Mucosa of descending colon (tissue), 3 donors: Measurements from ENCODE around the gene PEG3. TPM values are rescaled to one million over a fixed set of nuclear protein-coding genes. Genes with fewer than 3 reads are reported as not detected.

Experiments
- ATAC-seq: fragments of 200-7000 bp; cut with Tn5 transposase; one replicate; pipeline ENCODE4 v1.9.1; 2020; ENCODE audit warnings: mild to moderate bottlenecking, moderate library complexity
- DNase-seq, 3 donors: peaks; one replicate each; pipeline ENCODE4 v3.0.0-alpha.2; 2020
- H3K36me3 ChIP-seq: fragments of 200-600 bp; one replicate; pipeline ENCODE4 v1.8.0; 2021; ENCODE audit warnings: low read depth, mild to moderate bottlenecking
- H3K4me1 ChIP-seq: fragments of 200-600 bp; one replicate; pipeline ENCODE4 v1.8.0; 2021; ENCODE audit warnings: low read depth, mild to moderate bottlenecking
- H3K4me3 ChIP-seq: fragments of 200-600 bp; one replicate; pipeline ENCODE4 v1.8.0; 2021; ENCODE audit warnings: mild to moderate bottlenecking
- H3K9me3 ChIP-seq: fragments of 200-600 bp; one replicate; pipeline ENCODE4 v1.8.0; 2021; ENCODE audit warnings: mild to moderate bottlenecking
- intact Hi-C, 2 donors: fragments of 100-400 bp; cut with DNase I in 1 of 2; cut with micrococcal nuclease in 1 of 2; formaldehyde crosslinking; loops; one replicate each; pipeline versions ENCODE4 v1.11.0 to v1.11.1; 2022; cut with DNase I, micrococcal nuclease
- total RNA-seq, 3 donors: library from RNA; stranded (reverse); fragmentation: NEBNext Ultra II Directional in 2 of 3; extraction: Animal tissue kit (Norgen Biotek cat#: 25700) in 2 of 3; gene quantifications; one replicate each; pipeline versions ENCODE4 v1.2.1 to v1.2.4, GENCODE V29; 2021 to 2023
- TF ChIP-seq, protein P1 (sequence below): fragments of 200-600 bp; IDR thresholded peaks from one replicate; pipeline ENCODE4 v1.8.0; 2022; ENCODE audit warnings: antibody characterized with exemption, mild to moderate bottlenecking
- donor health status: DM: no; HTN: no; CAD: no; lungs with moderate emphysema.
- donor health status: DM: no; HTN: no; CAD: no.
- donor health status: DM: no; HTN: yes; CAD: no.

The PEG3 gene
- total RNA-seq, 3 donors from 2014 or later = 2.3 to 27.2 (median 2.5) TPM

DNA sequence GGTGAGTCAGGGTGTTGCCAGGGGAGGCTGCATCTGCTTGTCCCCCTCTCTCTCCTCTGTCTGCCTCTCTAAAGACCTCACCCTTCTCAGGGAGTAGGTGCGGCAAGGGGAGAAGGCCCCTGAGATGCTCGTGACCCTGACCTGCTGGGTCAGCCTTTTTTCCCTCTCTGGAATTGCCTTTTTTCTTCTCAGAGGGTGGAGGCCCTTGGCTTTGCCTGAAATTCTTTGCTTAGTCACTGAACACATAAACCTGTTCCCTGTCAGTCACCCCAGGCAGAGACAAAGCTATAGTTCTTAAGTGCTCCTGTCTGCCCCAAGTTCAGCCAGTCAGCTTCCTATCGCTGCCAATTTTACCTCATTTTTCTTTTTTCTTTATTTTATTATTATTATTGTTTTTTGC is 35.2 kb upstream of the PEG3 start:
- no peak overlapping the region for H3K4me3 ChIP-seq
- DNase-seq (no peak), ATAC-seq (no peak)
- intact Hi-C loops = no loop called here
- no peaks in the 10 kb centered on the region for H3K36me3 ChIP-seq
- H3K9me3 ChIP-seq = peaks cover 76% of the 10 kb centered on the region
- TF ChIP-seq, protein P1, sequence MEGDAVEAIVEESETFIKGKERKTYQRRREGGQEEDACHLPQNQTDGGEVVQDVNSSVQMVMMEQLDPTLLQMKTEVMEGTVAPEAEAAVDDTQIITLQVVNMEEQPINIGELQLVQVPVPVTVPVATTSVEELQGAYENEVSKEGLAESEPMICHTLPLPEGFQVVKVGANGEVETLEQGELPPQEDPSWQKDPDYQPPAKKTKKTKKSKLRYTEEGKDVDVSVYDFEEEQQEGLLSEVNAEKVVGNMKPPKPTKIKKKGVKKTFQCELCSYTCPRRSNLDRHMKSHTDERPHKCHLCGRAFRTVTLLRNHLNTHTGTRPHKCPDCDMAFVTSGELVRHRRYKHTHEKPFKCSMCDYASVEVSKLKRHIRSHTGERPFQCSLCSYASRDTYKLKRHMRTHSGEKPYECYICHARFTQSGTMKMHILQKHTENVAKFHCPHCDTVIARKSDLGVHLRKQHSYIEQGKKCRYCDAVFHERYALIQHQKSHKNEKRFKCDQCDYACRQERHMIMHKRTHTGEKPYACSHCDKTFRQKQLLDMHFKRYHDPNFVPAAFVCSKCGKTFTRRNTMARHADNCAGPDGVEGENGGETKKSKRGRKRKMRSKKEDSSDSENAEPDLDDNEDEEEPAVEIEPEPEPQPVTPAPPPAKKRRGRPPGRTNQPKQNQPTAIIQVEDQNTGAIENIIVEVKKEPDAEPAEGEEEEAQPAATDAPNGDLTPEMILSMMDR = no peak
- no peaks in the 10 kb centered on the region for H3K4me1 ChIP-seq

DNA sequence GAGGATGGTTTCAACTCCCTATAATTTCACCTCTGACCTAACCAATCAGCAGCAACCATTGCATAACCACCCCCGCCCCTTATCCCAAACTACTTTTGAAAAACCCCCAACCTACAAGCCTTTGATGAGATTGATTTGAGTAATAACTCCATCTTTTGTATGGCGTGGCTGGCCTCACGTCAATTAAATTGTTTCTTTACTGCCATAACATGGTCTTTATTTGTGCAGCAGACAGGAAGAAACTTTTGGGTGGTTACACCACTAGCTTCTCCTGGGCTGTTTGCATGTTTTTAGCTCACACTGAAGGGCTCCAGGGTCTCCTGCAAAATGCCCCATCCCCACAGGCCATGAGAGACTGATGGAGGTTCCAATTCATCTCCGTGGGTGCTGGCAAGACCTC is 34.0 kb upstream of the PEG3 start:
- no peak for DNase-seq
- H3K4me1 ChIP-seq = no peaks in the 10 kb centered on the region
- no peak for ATAC-seq
- peaks cover 75% of the 10 kb centered on the region for H3K9me3 ChIP-seq
- H3K4me3 ChIP-seq = no peak overlapping the region
- TF ChIP-seq, protein P1 = no peak
- H3K36me3 ChIP-seq = no peaks in the 10 kb centered on the region
- intact Hi-C loops = no loop called here

DNA sequence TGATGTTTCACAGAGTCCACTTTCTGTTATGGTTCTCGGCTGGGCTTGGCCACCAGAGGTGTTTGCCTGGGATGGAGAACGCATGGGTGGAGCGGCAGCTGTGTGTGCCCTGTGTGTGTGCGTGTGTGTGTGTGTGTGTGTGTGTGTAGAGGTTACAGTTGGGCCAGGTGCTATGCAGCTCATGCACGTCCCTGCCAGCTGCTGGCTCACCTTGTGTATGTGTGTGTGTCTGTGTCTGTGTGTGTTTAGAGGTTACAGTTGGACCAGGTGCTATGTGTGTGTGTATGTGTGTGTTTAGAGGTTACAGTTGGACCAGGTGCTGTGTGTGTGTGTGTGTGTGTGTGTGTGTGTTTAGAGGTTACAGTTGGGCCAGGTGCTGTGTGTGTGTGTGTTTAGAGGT is 33.0 kb upstream of the PEG3 start:
- TF ChIP-seq, protein P1 = no peak
- Histone ChIP-seq H3K4me1 (no peaks in the 10 kb centered on the region), H3K4me3 (no peak overlapping the region), H3K9me3 (peaks cover 78% of the 10 kb centered on the region), H3K36me3 (no peaks in the 10 kb centered on the region)
- ATAC-seq = no peak
- DNase-seq = no peak
- intact Hi-C loops = no loop called here

DNA sequence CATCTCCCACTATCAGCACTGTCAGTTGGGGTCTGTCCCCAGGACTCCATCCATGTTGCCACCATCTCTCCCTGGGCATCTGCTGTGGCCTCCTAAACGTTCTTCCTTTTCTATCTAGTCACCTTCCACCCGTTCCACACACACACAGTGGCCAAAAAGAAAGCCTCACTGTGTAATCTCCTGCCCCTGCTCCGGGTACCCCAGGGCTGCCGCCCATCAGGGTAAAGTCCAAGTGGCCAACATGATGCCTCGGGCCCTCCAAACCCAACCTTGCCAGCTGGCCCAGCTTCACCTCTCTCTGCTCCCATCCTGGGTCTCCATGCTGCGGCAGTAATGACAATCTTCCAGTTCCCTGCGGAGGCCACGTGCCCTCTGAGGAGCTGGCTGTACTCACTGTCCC is 29.4 kb upstream of the PEG3 start:
- intact Hi-C loops = no loop called here
- TF ChIP-seq, protein P1 = no peak
- ATAC-seq (no peak), DNase-seq (no peak)
- Histone ChIP-seq H3K9me3 (peaks cover 59% of the 10 kb centered on the region), H3K4me1 (no peaks in the 10 kb centered on the region), H3K4me3 (no peak overlapping the region), H3K36me3 (no peaks in the 10 kb centered on the region)

DNA sequence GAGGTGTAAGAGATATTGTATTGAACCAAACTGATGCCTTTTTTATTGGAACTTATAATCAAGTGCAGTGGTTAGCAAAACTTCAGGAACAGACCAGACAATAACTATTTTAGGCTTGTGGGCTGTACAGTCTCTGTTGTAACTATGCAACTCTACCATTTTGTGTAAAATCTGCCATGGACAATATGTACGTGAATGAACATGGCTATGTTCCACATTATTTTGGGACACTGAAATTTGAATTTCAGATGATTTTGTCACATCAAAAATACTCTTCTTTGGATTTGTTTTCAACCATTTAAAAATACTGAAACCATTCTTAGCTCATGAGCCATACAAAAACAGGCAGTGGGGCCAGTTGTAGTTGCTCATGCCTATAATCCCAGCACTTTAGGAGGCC is 27.9 kb upstream of the PEG3 start:
- Histone ChIP-seq H3K9me3 (peaks cover 63% of the 10 kb centered on the region), H3K4me1 (no peaks in the 10 kb centered on the region), H3K36me3 (no peaks in the 10 kb centered on the region), H3K4me3 (no peak overlapping the region)
- TF ChIP-seq, protein P1 = no peak
- DNase-seq (no peak), ATAC-seq (no peak)
- intact Hi-C loops = no loop called here

DNA sequence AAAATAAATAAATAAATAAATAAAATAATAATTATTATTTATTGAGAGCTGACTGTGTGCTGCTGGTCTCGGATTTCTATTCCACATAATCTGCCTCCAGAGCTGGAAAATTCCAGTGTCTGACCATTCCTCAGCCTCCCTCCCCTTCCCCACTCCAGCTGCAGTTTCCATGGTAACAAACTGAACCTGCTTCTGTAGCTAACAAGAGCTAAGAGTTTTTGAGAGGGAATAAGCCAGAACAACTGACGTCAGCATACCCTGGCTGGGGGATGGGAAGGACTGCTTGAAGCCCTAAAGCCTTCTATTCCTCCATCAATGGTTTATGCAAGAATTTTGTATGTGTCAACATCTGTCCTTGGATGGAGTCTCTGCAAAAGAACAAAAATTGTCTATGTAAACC is 26.0 kb upstream of the PEG3 start:
- no peaks in the 10 kb centered on the region for H3K4me1 ChIP-seq
- intact Hi-C loops = no loop called here
- peaks cover 70% of the 10 kb centered on the region for H3K9me3 ChIP-seq
- DNase-seq (no peak), ATAC-seq (no peak)
- no peak overlapping the region for H3K4me3 ChIP-seq
- no peaks in the 10 kb centered on the region for H3K36me3 ChIP-seq
- TF ChIP-seq, protein P1 = no peak
